ENCODE measurements around the gene UBALD1.

- TF ChIP-seq PAX5 (IDR thresholded peaks at IDR 0.05; ENCODE audit: insufficient read depth, low read length, severe bottlenecking) (no peak), POLR2AphosphoS5 (IDR thresholded peaks at IDR 0.05; ENCODE audit: low read depth, low read length) (no peak), POLR2A (IDR thresholded peaks at IDR 0.05; ENCODE audit: low read depth, low read length) (no peak), TAF1 (IDR thresholded peaks at IDR 0.05; ENCODE audit: low read depth, low read length) (no peak)
Observed at GRCh38 chr16:4618645-4619418, 4.1 kb upstream of the UBALD1 start.

Measured in GM12891 (cell line).